DMS153 (cell line): Measurements from ENCODE around the gene GCDH.

Experiments used
- DNase-seq: peaks from one replicate; lab custom pipeline; 2025; lab: John Stamatoyannopoulos, UW

The GCDH gene

DNA sequence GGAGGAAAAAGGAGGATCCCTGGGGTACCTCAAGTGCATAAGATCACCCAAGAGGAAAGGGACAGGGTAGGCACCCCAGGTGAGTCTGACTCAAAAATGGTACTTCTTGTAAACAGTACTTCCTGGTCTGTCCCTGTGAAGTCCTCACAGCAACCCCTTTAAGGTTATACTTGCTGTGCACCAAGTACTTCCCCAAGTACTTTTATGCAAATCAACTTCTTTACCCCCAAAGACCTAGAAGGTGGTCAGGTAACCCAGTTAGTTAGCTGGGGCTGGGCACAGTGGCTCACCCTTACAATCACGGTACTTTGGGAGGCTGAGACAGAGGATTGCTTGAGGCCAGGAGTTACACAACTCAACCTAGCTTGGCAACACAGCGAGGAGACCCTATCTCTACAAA lies 49.9 kb downstream of the GCDH start:
- DNase-seq = no peak

DNA sequence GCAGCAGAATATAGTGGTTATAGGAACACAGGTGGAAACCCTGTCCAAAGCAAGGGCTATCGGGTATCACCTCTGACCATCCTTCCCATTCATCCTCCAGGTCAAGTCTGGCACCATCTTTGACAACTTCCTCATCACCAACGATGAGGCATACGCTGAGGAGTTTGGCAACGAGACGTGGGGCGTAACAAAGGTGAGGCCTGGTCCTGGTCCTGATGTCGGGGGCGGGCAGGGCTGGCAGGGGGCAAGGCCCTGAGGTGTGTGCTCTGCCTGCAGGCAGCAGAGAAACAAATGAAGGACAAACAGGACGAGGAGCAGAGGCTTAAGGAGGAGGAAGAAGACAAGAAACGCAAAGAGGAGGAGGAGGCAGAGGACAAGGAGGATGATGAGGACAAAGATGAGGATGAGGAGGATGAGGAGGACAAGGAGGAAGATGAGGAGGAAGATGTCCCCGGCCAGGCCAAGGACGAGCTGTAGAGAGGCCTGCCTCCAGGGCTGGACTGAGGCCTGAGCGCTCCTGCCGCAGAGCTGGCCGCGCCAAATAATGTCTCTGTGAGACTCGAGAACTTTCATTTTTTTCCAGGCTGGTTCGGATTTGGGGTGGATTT lies 52.6 kb downstream of the GCDH start:
- DNase-seq = no peak

DNA sequence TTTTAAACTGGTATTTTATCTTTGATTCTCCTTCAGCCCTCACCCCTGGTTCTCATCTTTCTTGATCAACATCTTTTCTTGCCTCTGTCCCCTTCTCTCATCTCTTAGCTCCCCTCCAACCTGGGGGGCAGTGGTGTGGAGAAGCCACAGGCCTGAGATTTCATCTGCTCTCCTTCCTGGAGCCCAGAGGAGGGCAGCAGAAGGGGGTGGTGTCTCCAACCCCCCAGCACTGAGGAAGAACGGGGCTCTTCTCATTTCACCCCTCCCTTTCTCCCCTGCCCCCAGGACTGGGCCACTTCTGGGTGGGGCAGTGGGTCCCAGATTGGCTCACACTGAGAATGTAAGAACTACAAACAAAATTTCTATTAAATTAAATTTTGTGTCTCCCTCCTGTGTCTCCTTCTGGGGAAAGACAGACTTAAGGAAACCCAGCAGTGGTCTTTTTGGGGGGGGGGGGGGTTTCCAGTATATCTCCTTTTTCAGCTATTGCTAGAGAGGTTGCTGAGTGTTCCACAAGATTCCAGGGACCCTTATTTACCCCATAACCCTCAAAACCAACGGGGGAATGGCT lies 53.2 kb downstream of the GCDH start:
- no peak for DNase-seq

DNA sequence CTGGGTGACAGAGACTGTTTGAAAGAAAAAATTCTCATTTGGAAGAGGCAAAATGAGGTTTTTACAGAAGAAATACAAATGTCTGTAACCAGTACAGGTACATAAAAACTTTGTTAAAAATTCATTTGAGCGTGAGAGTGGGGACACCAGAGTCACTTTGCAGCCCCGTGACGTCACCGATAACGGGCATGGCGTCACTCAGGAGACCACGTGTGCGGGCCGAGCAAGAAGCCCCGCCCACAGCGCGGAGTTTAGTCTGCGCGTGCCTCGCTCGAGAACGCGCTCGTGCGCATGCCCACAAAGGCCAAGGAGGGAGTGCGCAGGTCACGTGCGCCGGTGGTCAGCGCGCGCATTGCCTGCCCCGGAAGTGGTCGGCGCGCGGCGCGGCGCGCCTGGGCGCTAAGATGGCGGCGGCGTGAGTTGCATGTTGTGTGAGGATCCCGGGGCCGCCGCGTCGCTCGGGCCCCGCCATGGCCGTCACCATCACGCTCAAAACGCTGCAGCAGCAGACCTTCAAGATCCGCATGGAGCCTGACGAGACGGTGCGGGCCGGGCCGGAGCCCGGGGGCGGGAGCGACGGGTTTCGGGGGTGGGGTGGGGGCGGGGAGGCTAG lies 54.6 kb downstream of the GCDH start, which contains the start of gene RAD23A:
Gene RAD23A, plus strand, starts transcription at position 384 of the 613 bp plus-strand sequence. Its CDS starts 87 bp downstream, at position 471.
- peak; percentile 94 for DNase-seq

DNA sequence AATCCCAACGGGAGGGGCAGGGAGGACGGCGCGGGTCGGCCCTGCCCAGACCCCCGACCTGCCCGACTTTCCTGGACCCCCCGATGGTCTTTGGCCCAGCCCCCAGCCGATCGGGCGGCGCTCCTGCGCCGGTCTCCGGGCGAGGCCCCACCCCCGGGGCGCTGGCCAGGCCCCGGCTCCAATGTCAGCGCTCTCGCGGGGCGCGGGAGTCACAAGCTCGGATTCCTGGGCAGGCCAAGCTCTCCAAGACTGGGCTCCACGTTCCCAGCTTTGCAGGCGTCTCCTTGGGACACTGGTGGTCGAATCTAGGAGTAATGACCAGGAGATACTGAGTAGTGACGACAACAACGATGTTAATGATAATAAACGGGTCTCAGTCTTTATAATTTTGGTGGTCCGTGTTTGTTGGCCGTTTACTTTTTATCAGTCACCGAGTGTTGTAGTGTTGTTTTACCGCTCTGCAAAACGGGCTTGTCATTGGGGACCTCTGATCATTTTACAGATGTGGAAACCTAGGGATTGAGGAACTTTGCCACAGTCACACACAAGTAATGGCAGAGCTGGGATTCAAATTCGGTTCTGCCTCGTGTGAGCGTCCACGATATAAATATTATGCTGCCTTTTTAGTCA lies 55.2 kb downstream of the GCDH start:
- peak; percentile 4 for DNase-seq

DNA sequence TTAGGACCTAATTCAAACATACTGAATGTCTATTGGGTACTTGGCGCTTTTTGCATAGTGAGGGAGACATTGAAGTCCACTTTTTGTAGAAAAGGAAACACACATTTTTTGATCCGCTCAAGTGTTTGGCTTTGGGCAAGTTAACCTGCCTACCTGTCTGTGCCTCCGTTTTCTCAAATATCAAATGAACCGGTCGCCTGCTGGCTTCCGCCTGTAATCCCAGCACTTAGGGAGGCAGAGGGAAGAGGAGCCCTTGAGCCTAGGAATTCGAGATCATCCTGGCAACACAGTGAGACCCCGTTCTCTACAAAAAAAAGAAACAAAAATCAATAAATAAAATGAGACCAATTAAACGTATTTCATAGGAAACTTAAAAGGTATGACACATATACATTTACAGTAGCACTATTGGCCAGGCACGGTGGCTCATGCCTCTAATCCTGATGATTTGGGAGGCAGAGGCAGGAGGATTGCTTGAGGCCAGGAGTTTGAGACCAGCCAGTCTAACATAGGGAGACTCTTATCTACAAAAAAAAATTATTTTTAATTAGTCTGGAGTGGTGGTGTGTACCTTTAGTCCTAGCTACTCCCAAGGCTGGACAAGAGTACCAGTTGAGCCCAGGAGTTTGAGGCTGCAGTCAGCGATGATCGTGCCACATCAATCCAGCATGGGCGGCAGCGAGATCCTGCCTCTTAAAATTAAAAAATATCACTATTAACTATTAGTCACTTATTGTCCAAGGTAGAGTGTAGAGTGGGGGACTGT lies 56.0 kb downstream of the GCDH start:
- no peak for DNase-seq

DNA sequence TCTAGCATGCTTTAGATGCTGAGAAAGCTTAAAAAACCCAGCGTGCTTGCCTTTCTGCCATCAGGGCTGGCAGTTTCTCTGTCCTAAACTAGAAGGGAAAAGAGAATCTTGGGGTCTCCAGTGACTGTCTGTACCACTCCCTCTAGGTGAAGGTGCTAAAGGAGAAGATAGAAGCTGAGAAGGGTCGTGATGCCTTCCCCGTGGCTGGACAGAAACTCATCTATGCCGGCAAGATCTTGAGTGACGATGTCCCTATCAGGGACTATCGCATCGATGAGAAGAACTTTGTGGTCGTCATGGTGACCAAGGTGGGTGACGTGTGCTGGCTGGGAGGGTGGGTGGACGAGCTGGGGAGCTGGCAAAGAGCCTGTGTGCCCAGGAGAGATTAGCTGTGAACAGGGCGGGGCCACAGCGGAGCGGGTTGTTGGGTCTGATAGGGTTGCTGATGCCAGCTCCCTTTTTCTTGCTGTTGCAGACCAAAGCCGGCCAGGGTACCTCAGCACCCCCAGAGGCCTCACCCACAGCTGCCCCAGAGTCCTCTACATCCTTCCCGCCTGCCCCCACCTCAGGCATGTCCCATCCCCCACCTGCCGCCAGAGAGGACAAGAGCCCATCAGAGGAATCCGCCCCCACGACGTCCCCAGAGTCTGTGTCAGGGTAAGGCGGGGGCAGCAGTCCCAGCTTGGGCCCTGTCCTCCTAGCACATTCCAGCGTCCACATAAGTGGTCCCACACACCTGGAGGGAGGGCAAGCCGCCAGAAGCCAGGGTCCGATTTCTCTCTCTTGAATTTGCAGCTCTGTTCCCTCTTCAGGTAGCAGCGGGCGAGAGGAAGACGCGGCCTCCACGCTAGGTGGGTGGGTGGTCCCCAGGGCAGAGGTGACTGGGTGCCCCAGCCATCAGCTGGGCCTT lies 57.0 kb downstream of the GCDH start:
- no peak for DNase-seq

DNA sequence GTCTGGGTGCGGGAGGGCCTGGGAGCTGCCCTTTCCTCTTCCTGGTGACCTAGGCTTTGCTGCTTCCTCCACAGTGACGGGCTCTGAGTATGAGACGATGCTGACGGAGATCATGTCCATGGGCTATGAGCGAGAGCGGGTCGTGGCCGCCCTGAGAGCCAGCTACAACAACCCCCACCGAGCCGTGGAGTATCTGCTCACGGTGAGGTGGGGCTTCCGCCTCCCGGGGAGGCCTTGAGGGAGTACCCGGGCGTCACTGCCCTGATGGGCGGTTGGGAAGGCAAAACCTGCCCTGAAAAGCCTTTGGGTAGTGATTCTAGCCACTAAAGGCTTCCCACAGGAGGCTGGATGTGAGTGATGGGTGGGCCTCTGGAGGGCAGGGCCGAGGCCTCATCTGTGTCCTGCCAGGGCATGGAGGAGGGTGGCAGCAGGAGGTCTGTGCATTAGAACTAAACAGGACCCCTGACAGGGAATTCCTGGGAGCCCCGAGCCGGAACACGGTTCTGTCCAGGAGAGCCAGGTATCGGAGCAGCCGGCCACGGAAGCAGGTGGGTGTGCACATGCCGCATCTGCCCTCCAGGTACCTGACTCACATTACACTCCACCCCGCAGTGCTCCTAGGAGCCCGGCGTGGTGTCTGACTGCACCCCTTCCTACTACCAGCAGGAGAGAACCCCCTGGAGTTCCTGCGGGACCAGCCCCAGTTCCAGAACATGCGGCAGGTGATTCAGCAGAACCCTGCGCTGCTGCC lies 57.8 kb downstream of the GCDH start:
- DNase-seq = no peak
